GM12878 (cell line): ENCODE measurements around the gene RFXAP. TPM values are rescaled to one million over a fixed set of nuclear protein-coding genes. Genes with fewer than 3 reads are reported as not detected.

Experiments
- ATAC-seq: fragments of 200-7000 bp; cut with Tn5 transposase; 3 replicates; pipeline ENCODE4 v1.9.1; 2020; ENCODE audit warnings: mild to moderate bottlenecking, moderate library complexity
- BruUV-seq: library from RNA; stranded (reverse); fragments of 400-500 nt; replicated peaks from 2 replicates; lab custom pipeline; 2021; lab: Mats Ljungman, UMichigan
- CTCF ChIA-PET: fragments of 300-600 bp; sonication (Branson Sonifier 250); formaldehyde crosslinking; extraction: SDS; loops from one replicate; lab custom pipeline; 2021; ENCODE audit warnings: inconsistent platforms; lab: Yijun Ruan, JAX
- POLR2A ChIA-PET: fragments of 350-600 bp; formaldehyde crosslinking; extraction: SDS; loops from one replicate; lab custom pipeline; 2021; ENCODE audit warnings: inconsistent platforms; lab: Charles Lee
- RAD21 ChIA-PET: fragments of 300-600 bp; sonication (Branson Sonifier 250); formaldehyde crosslinking; loops from one replicate; lab custom pipeline; 2023; ENCODE audit warnings: antibody characterized with exemption; ENCODE audit not compliant: unreplicated experiment; lab: Charles Lee
- SMC1A ChIA-PET: fragments of 300-600 bp; sonication (Branson Sonifier 250); formaldehyde crosslinking; loops from one replicate; lab custom pipeline; 2023; ENCODE audit not compliant: unreplicated experiment, uncharacterized antibody; lab: Charles Lee
- DNase-seq: peaks from one replicate; pipeline ENCODE4 v3.0.0-alpha.2; 2011; ENCODE audit warnings: low read depth, low spot score
- FAIRE-seq: peaks from 3 replicates; lab custom pipeline; 2011; peaks lifted over from hg19 to GRCh38; lab: Jason Lieb, UNC
- H2AFZ ChIP-seq: 2 replicates; pipeline ENCODE4 v1.6.0; 2011; ENCODE audit warnings: low read depth, low read length, control low read depth; ENCODE audit not compliant: control insufficient read depth
- H3K27ac ChIP-seq: 2 replicates; pipeline ENCODE4 v1.5.1; 2011; ENCODE audit warnings: control low read depth; ENCODE audit not compliant: control insufficient read depth, insufficient read depth
- H3K27me3 ChIP-seq, 2 experiments: replicated peaks in 1 of 2; 2 replicates each; pipeline versions ENCODE4 v1.6.0 to v1.6.1; 2011; ENCODE audit warnings: low read length in 1 of 2; ENCODE audit not compliant: control insufficient read depth in 2 of 2, insufficient read depth in 2 of 2
- H3K36me3 ChIP-seq, 2 experiments: 2 replicates each; pipeline ENCODE4 v1.5.1; 2011; ENCODE audit warnings: low read length in 1 of 2; ENCODE audit not compliant: control insufficient read depth in 2 of 2, insufficient read depth in 2 of 2
- H3K4me1 ChIP-seq: 2 replicates; pipeline ENCODE4 v1.6.1; 2011; ENCODE audit warnings: mild to moderate bottlenecking, low read length, moderate library complexity, mixed read lengths; ENCODE audit not compliant: control insufficient read depth, insufficient read depth
- H3K4me2 ChIP-seq: 2 replicates; pipeline ENCODE4 v1.6.0; 2011; ENCODE audit warnings: control low read depth; ENCODE audit not compliant: control insufficient read depth, insufficient read depth
- H3K4me3 ChIP-seq: fragments of 200-600 bp; sonication (generic); 2 replicates; pipeline ENCODE4 v1.5.1; 2016
- H3K79me2 ChIP-seq: 2 replicates; pipeline ENCODE4 v1.6.0; 2011; ENCODE audit warnings: low read length; ENCODE audit not compliant: control insufficient read depth, insufficient read depth
- H3K9ac ChIP-seq: 2 replicates; pipeline ENCODE4 v1.8.0; 2011; ENCODE audit warnings: low read length, control low read depth, mixed read lengths; ENCODE audit not compliant: control insufficient read depth, insufficient read depth
- H3K9me3 ChIP-seq: replicated peaks from 3 replicates; pipeline ENCODE4 v1.5.1; 2011; ENCODE audit warnings: mild to moderate bottlenecking, low read length; ENCODE audit not compliant: control insufficient read depth, insufficient read depth
- H4K20me1 ChIP-seq: 2 replicates; pipeline ENCODE4 v1.6.0; 2011; ENCODE audit not compliant: control insufficient read depth, insufficient read depth
- CBFB ChIP-seq: IDR thresholded peaks from 2 replicates; pipeline ENCODE4 v1.6.1; 2016; ENCODE audit warnings: antibody characterized with exemption, low read depth
- CTCF ChIP-seq, 3 experiments: IDR thresholded peaks in 2 of 3; conservative IDR thresholded peaks in 1 of 3; 2 replicates each; pipeline ENCODE4 v1.5.1; 2011; ENCODE audit warnings: low read depth in 3 of 3, low read length in 3 of 3, mild to moderate bottlenecking in 3 of 3, control low read depth in 2 of 3, moderate library complexity in 2 of 3, inconsistent platforms in 1 of 3, mixed read lengths in 1 of 3; ENCODE audit not compliant: control insufficient read depth in 2 of 3, insufficient read depth in 1 of 3; ENCODE audit errors: extremely low read depth in 1 of 3
- ESRRA ChIP-seq: IDR thresholded peaks from 2 replicates; pipeline ENCODE4 v1.6.1; 2012; ENCODE audit warnings: mild to moderate bottlenecking, low read length, improper control_type of control experiment
- EZH2 ChIP-seq: IDR thresholded peaks from 2 replicates; pipeline ENCODE4 v1.6.1; 2012; ENCODE audit warnings: low read depth, mild to moderate bottlenecking, control low read depth, inconsistent platforms, low read length, borderline replicate concordance; ENCODE audit not compliant: control insufficient read depth
- NFYA ChIP-seq: IDR thresholded peaks from 2 replicates; pipeline ENCODE4 v1.6.1; 2011; ENCODE audit warnings: low read depth, mild to moderate bottlenecking, low read length, improper control_type of control experiment, borderline replicate concordance
- NR2C2 ChIP-seq: IDR thresholded peaks from 2 replicates; pipeline ENCODE4 v1.6.1; 2011; ENCODE audit warnings: borderline replicate concordance, low read depth; ENCODE audit not compliant: control insufficient read depth, insufficient read length
- POU2F2 ChIP-seq: IDR thresholded peaks from 3 replicates; pipeline ENCODE4 v1.6.1; 2011; ENCODE audit warnings: low read depth, mild to moderate bottlenecking, low read length, borderline replicate concordance
- SMC3 ChIP-seq: IDR thresholded peaks from 2 replicates; pipeline ENCODE4 v1.6.1; 2011; ENCODE audit warnings: low read length, improper control_type of control experiment, borderline replicate concordance
- SP1 ChIP-seq: IDR thresholded peaks from one replicate; pipeline ENCODE4 v1.6.1; 2011; ENCODE audit warnings: low read depth, low read length
- SUPT20H ChIP-seq: IDR thresholded peaks from 2 replicates; pipeline ENCODE4 v1.6.1; 2011; ENCODE audit warnings: low read depth, mild to moderate bottlenecking, low read length, moderate library complexity, borderline replicate concordance; ENCODE audit not compliant: control insufficient read depth
- ZNF592 ChIP-seq: fragments of 450-650 bp; IDR thresholded peaks from 2 replicates; pipeline ENCODE4 v1.6.1; 2017; ENCODE audit warnings: mild to moderate bottlenecking, moderate library complexity
- WGBS: methylation state at CpG from one replicate; pipeline ENCODE4 v1.1.6; 2016; ENCODE audit warnings: low lambda C conversion rate; ENCODE audit not compliant: insufficient replicate concordance, insufficient coverage; ENCODE audit errors: missing lambda C conversion rate; 5-methylcytosine and 5-hydroxymethylcytosine counted together
- in situ Hi-C: fragments of 300-500 bp; cut with MboI; formaldehyde crosslinking; loops from 9 replicates; pipeline ENCODE4 v1.14.3; 2018; ENCODE audit warnings: mixed read lengths
- intact Hi-C: fragments of 100-400 bp; cut with micrococcal nuclease; formaldehyde crosslinking; loops from one replicate; pipeline ENCODE4 v1.14.2; 2022; ENCODE audit not compliant: unreplicated experiment
- polyA plus RNA-seq, 11 experiments: library from polyadenylated mRNA; depleted of rRNA in 4 of 11; unstranded in 6 of 11; stranded (reverse) in 5 of 11; fragments of >200 nt; fragmentation: Nextera tagmentation in 4 of 11; fragmentation: Illumina TruSeq in 1 of 11; extraction: Ambion mirVana in 4 of 11; extraction: Trizol in 1 of 11; gene quantifications; 1 replicate in 1 of 11; 2 replicates in 10 of 11; pipeline versions ENCODE4 v1.2.1 to v1.2.3, GENCODE V29; 2011 to 2016; ENCODE audit warnings: inconsistent platforms in 2 of 11, missing spikeins in 2 of 11, low read depth in 1 of 11
- total RNA-seq, 4 experiments: library from RNA; depleted of rRNA in 3 of 4; stranded (reverse); fragments of >200 nt in 3 of 4; fragmentation: Illumina TruSeq in 1 of 4; extraction: Trizol in 1 of 4; gene quantifications; 2 replicates each; pipeline versions ENCODE4 v1.2.1 to v1.2.3, GENCODE V29; 2013 to 2021
- TF ChIP-seq, protein P1 (sequence below): fragments of 450-650 bp; conservative IDR thresholded peaks from 2 replicates; pipeline ENCODE4 v1.6.1; 2017; ENCODE audit warnings: mild to moderate bottlenecking, moderate library complexity

Gene RFXAP
- total and polyA plus RNA-seq, 10 of the 15 experiments (the other 5 are each of a cell fraction or from before 2014, with no cell fraction given) = 3.4 to 13.3 (median 7.7) TPM

GRCh38 chr13:36801035-36801434 is 18.0 kb upstream of the RFXAP start:
- no peaks in the 10 kb centered on the region for H3K9me3 ChIP-seq
- DNase-seq (no peak), FAIRE-seq (no peak), ATAC-seq (no peak)
- H3K79me2 ChIP-seq = no peaks in the 10 kb centered on the region
- ChIA-PET POLR2A (no interaction called here), SMC1A (no interaction called here), RAD21 (no interaction called here), CTCF (no interaction called here)
- no peaks in the 10 kb centered on the region for H4K20me1 ChIP-seq
- no peak overlapping the region for H3K4me3 ChIP-seq
- intact Hi-C loops = no loop called here
- no peaks in the 10 kb centered on the region for H3K4me1 ChIP-seq
- no peak overlapping the region for H2AFZ ChIP-seq
- WGBS = 31% methylated on average over 3 of the region's 3 CpGs
- no peak overlapping the region for H3K4me2 ChIP-seq
- in situ Hi-C loops = no loop called here
- no peaks in the 10 kb centered on the region for H3K36me3 ChIP-seq
- H3K27ac ChIP-seq = no peak overlapping the region
- BruUV-seq = no TSS peak
- TF ChIP-seq CTCF (IDR thresholded peaks at IDR 0.05 in 2 of 3, conservative IDR thresholded peaks at IDR 0.05 in 1 of 3; ENCODE audit: control insufficient read depth in 2 of 3, extremely low read depth in 1 of 3, insufficient read depth in 1 of 3, low read depth in 3 of 3, low read length in 3 of 3) (no peak), EZH2 (no peak), ZNF592 (no peak), SMC3 (no peak), CBFB (no peak), POU2F2 (no peak), SUPT20H (no peak), SP1 (no peak), NR2C2 (no peak), NFYA (no peak), ESRRA (no peak)
- TF ChIP-seq, protein P1, sequence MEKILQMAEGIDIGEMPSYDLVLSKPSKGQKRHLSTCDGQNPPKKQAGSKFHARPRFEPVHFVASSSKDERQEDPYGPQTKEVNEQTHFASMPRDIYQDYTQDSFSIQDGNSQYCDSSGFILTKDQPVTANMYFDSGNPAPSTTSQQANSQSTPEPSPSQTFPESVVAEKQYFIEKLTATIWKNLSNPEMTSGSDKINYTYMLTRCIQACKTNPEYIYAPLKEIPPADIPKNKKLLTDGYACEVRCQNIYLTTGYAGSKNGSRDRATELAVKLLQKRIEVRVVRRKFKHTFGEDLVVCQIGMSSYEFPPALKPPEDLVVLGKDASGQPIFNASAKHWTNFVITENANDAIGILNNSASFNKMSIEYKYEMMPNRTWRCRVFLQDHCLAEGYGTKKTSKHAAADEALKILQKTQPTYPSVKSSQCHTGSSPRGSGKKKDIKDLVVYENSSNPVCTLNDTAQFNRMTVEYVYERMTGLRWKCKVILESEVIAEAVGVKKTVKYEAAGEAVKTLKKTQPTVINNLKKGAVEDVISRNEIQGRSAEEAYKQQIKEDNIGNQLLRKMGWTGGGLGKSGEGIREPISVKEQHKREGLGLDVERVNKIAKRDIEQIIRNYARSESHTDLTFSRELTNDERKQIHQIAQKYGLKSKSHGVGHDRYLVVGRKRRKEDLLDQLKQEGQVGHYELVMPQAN = no peak
- H3K9ac ChIP-seq = no peak overlapping the region
- H3K27me3 ChIP-seq = no peaks in the 10 kb centered on the region
